Heart right ventricle (tissue), 16 donors: ENCODE data around the gene IRGC. TPM values are rescaled to one million over a fixed set of nuclear protein-coding genes. Genes with fewer than 3 reads are reported as not detected.

Source experiments
- ATAC-seq, 8 donors: fragments of 200-7000 bp; cut with Tn5 transposase; one replicate each; pipeline ENCODE4 v1.9.1; 2020; ENCODE audit warnings: mild to moderate bottlenecking in 8 of 8, moderate library complexity in 8 of 8, moderate number of reproducible peaks in 1 of 8
- DNase-seq, 2 donors: peaks; one replicate each; pipeline ENCODE4 v3.0.0-alpha.2; 2020
- H3K27ac ChIP-seq, 10 donors: fragments of 200-600 bp; sonication (generic) in 2 of 10; one replicate each; pipeline versions ENCODE4 v1.5.0 to v1.8.0; 2020 to 2022; ENCODE audit warnings: mild to moderate bottlenecking in 3 of 10
- H3K27me3 ChIP-seq, 7 donors: fragments of 200-600 bp; one replicate each; pipeline ENCODE4 v1.8.0; 2021 to 2022; ENCODE audit warnings: mild to moderate bottlenecking in 2 of 7
- H3K36me3 ChIP-seq, 9 donors: fragments of 200-600 bp; sonication (generic) in 1 of 9; one replicate each; pipeline versions ENCODE4 v1.5.0 to v1.8.0; 2020 to 2022; ENCODE audit warnings: mild to moderate bottlenecking in 2 of 9
- H3K4me1 ChIP-seq, 9 donors: fragments of 200-600 bp; sonication (generic) in 1 of 9; one replicate each; pipeline versions ENCODE4 v1.5.0 to v1.8.0; 2020 to 2022; ENCODE audit warnings: mild to moderate bottlenecking in 4 of 9
- H3K4me3 ChIP-seq, 10 donors: fragments of 200-600 bp; sonication (generic) in 2 of 10; one replicate each; pipeline versions ENCODE4 v1.5.0 to v1.8.0; 2020 to 2022; ENCODE audit warnings: mild to moderate bottlenecking in 7 of 10, moderate library complexity in 2 of 10
- H3K9me3 ChIP-seq, 11 donors: fragments of 200-600 bp in 10 of 11; sonication (generic) in 2 of 11; one replicate each; pipeline versions ENCODE4 v1.5.0 to v1.8.0; 2013 to 2022; ENCODE audit warnings: mild to moderate bottlenecking in 2 of 11, control low read depth in 1 of 11, moderate library complexity in 1 of 11
- WGBS, 2 donors: extraction: QIAGEN DNeasy Blood & Tissue Kit; methylation state at CpG; one replicate each; pipeline ENCODE4 v1.1.7; 2013; ENCODE audit warnings: inconsistent platforms in 1 of 2; 5-methylcytosine and 5-hydroxymethylcytosine counted together
- intact Hi-C, 10 donors: fragments of 100-400 bp; cut with DNase I; formaldehyde crosslinking; loops; one replicate each; pipeline versions ENCODE4 v1.11.1 to v1.14.2; 2022
- polyA plus RNA-seq, 2 donors: library from polyadenylated mRNA; stranded (reverse); fragments of 200-250 nt; gene quantifications; one replicate each; pipeline ENCODE4 v1.2.3, GENCODE V29; 2013
- total RNA-seq, 10 donors: library from RNA; stranded (reverse); fragmentation: NEBNext Ultra II Directional in 3 of 10; extraction: Animal tissue kit (Norgen Biotek cat#: 25700) in 3 of 10; gene quantifications; one replicate each; pipeline versions ENCODE4 v1.2.1 to v1.2.4, GENCODE V29; 2021 to 2023
- TF ChIP-seq, protein P1 (sequence below), 9 donors: fragments of 200-600 bp; sonication (generic) in 2 of 9; IDR thresholded peaks; one replicate each; pipeline versions ENCODE4 v1.5.0 to v1.8.0; 2021 to 2022; ENCODE audit warnings: antibody characterized with exemption in 9 of 9, mild to moderate bottlenecking in 5 of 9, moderate library complexity in 1 of 9
- donor health status: Arrhythmogenic right ventricular cardiomyopathy.
- donor health status: ischemic (EF 13 %, LVEDD 7.1; RV severe dilation, severe dysfunction).
- donor health status: healthy with polysubstance abuse.
- donor health status: DM: no; HTN: yes; CAD: no.
- donor health status: DM: no; HTN: no; CAD: no.
- donor health status: ischemic (EF 25% LVEDD 6.9; RV normal size, moderate dysfunction).
- donor health status: ischemic (EF 25% LVEDD 5.7; RV mildly dilated, moderate dysfunction).
- donor health status: healthy.
- donor health status: DM: yes; HTN: yes; CAD: no.
- donor health status: Ischemic cardiomyopathy.
- donor health status: ischemic (EF 35%, LVEDD 5.7; RV mildly dilated, moderate dysfunction).
- donor health status: nonischemic (EF 11% LVEDD 7.7; RV severe dilation, severe dysfunction).
- donor health status: DM: yes; HTN: yes; CAD: no.
- donor health status: PGD.
- donor health status: ischemic (EF 29% LVEDD 5.4; RV normal size, mild dysfunction).
- donor health status: nonischemic (EF 23%, LVEDD 6.1; RV moderate dilation, normal function).

The IRGC gene
- total and polyA plus RNA-seq, 12 donors, result not detected

DNA sequence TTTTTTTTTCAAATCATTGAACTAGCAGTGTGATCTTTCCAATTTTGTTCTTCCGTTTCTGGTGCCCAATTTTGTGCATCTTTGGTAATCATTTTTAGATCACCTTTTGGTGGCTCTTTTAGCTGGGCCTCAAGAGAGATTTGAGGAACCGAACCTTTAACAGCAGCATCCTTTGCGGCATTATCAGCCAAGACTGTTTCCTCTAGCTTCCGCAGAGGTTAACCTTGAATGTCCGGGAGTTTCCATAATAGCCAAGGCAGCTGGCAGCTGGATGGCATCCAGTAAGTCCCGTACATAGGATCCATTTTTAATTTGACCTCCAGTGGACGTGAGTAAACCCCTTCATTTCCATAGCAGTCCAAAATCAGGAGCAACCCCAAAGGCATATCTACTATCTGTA is 9.6 kb downstream of the IRGC start:
- WGBS, 2 donors, result 12 to 17% methylated on average over 7 of the region's 7 CpGs
- H3K9me3 ChIP-seq, result no peaks in the 10 kb centered on the region
- DNase-seq (peak in 1 of 2 donors; percentile 18), ATAC-seq (peak in 6 of 8 donors; percentile 19 to 64 (median 34))
- no peaks in the 10 kb centered on the region for H3K27me3 ChIP-seq
- H3K4me3 ChIP-seq, result no peak overlapping the region
- peak overlapping the region in 8 of 10 donors; percentile 0 to 69 (median 50) for H3K27ac ChIP-seq
- intact Hi-C loops, result loop anchor here in 1 of 10 donors (10.0 kb wide), 1 partner anchor 51 kb away; the partner anchor contains the start of gene PLAUR
- H3K4me1 ChIP-seq, result peaks cover 0 to 25% (median 11%) of the 10 kb centered on the region in 9 donors
- TF ChIP-seq, protein P1, sequence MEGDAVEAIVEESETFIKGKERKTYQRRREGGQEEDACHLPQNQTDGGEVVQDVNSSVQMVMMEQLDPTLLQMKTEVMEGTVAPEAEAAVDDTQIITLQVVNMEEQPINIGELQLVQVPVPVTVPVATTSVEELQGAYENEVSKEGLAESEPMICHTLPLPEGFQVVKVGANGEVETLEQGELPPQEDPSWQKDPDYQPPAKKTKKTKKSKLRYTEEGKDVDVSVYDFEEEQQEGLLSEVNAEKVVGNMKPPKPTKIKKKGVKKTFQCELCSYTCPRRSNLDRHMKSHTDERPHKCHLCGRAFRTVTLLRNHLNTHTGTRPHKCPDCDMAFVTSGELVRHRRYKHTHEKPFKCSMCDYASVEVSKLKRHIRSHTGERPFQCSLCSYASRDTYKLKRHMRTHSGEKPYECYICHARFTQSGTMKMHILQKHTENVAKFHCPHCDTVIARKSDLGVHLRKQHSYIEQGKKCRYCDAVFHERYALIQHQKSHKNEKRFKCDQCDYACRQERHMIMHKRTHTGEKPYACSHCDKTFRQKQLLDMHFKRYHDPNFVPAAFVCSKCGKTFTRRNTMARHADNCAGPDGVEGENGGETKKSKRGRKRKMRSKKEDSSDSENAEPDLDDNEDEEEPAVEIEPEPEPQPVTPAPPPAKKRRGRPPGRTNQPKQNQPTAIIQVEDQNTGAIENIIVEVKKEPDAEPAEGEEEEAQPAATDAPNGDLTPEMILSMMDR (IDR thresholded peaks at IDR 0.05), result no peak
- H3K36me3 ChIP-seq, result peaks cover 0 to 26% (median 4%) of the 10 kb centered on the region in 9 donors

DNA sequence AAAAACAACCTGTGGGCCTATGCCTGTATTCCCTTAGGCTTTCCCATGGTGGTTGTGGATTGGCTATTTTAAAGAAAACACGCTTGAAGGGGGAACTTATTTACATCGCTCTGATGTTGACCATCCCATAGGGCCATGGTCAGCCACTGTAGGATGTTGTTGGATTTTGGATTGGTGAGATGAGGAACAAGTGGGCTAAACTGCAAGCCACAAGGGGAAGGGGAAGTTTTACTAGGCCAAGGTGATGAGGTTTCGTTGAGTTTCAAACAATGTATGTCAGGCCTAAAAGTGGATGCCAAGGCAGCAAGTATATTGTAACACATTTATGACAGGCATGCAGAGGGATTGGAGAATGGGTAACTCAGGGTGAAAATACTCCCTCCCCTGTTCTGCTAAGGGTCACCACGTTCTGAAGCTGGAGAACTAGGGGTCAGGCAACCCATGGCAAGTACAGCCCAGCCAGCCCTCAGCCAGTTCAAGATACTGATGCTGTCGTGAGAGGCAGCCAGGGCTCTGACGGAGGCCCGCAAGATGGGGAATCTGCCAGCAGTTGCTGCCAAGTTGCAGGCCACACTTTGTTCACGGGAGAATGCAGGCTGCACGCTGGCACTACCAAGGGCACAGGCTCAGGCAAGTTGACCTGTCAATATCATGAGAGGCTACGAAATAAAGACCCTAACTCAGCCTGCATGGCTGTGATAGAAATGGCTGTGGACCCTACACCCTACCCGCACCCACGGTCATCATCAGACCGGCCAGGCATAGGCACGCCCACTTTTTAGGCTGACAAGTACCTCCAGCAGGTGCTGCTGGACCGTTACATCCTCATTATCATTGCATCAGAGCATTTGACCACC is 11.1 kb downstream of the IRGC start:
- ATAC-seq (peak; percentile 21 to 92 (median 80)), DNase-seq (peak; percentile 59 to 65)
- peaks cover 0 to 25% (median 11%) of the 10 kb centered on the region in 9 donors for H3K4me1 ChIP-seq
- peaks cover 0 to 41% (median 18%) of the 10 kb centered on the region in 9 donors for H3K36me3 ChIP-seq
- no peaks in the 10 kb centered on the region for H3K27me3 ChIP-seq
- H3K4me3 ChIP-seq, result no peak overlapping the region
- TF ChIP-seq, protein P1 (IDR thresholded peaks at IDR 0.05), result no peak
- no peaks in the 10 kb centered on the region for H3K9me3 ChIP-seq
- WGBS, 2 donors, result 57 to 58% methylated on average over 15 of the region's 15 CpGs
- H3K27ac ChIP-seq, result peak overlapping the region in 7 of 10 donors; percentile 5 to 55 (median 40)
- intact Hi-C loops, result loop anchor here in 1 of 10 donors (10.0 kb wide), 1 partner anchor 52 kb away; the partner anchor contains the start of gene PLAUR

DNA sequence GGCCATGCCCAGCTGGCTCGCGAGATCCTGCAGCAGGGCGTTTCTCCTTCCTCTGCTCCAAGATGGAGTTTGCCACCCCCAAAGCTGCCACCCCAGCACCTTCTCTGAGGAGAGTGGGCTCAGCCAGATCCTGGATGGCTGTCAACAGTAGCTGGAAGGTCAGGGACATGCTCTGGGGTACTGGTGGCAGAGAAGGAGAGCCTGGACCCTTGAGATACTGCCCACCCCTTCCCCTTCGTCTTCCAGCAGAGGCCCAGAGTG is 11.6 kb downstream of the IRGC start:
- peaks cover 0 to 28% (median 11%) of the 10 kb centered on the region in 9 donors for H3K4me1 ChIP-seq
- WGBS, 2 donors, result 72 to 85% methylated on average over 4 of the region's 4 CpGs
- intact Hi-C loops, result loop anchor here in 1 of 10 donors (10.0 kb wide), 1 partner anchor 53 kb away; the partner anchor contains the start of gene PLAUR

DNA sequence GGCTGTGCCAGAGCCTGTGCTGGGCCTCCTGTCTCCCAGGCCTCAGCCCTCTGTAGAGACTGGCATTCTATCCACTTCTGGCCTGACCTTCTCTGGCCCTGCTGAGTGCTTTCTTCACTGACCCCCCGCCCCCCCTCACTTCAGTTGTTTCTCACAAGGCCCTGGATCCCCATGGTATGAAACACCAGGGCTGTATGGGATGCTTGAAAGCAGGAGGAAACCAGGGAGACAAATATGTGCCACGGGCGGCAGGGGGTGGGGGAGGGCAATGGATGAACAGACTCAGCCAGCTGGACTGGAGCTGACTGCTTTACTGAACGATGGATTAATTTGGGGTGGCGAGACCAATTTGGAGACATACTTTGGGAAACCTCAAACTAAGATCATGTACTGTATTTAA is 14.0 kb downstream of the IRGC start:
- 85 to 89% methylated on average over 5 of the region's 5 CpGs for WGBS, 2 donors
- Histone ChIP-seq H3K4me3 (no peak overlapping the region), H3K9me3 (no peaks in the 10 kb centered on the region), H3K27me3 (no peaks in the 10 kb centered on the region), H3K36me3 (peaks cover 0 to 71% (median 40%) of the 10 kb centered on the region in 9 donors), H3K4me1 (peaks cover 0 to 27% (median 9%) of the 10 kb centered on the region in 9 donors), H3K27ac (no peak overlapping the region)
- intact Hi-C loops, result loop anchor here in 1 of 10 donors (10.0 kb wide), 1 partner anchor 55 kb away; the partner anchor contains the start of gene PLAUR
- ATAC-seq (no peak), DNase-seq (no peak)
- TF ChIP-seq, protein P1 (IDR thresholded peaks at IDR 0.05), result no peak

More for the DNA sequence above, 11.6 kb downstream of the IRGC start:
- Histone ChIP-seq H3K9me3 (no peaks in the 10 kb centered on the region), H3K36me3 (peaks cover 0 to 47% (median 21%) of the 10 kb centered on the region in 9 donors), H3K4me3 (no peak overlapping the region), H3K27ac (peak overlapping the region in 4 of 10 donors; percentile 9 to 50 (median 40)), H3K27me3 (no peaks in the 10 kb centered on the region)
- no peak for DNase-seq
- peak in 2 of 8 donors; percentile 5 to 24 for ATAC-seq
- TF ChIP-seq, protein P1 (IDR thresholded peaks at IDR 0.05), result no peak
